Stimulated activated CD4-positive, alpha-beta T cell treated with anti-CD3 and anti-CD28 coated beads, Interleukin-4, amount 100 ng/mL, for 24 hours (primary cell): Measurements from ENCODE around the gene AGR3.
"Not testable (repeated sequence)": the region's sequence is repeated elsewhere in the genome, so short reads cannot be mapped to it uniquely, and the experiment has no call there.

Experiments used
- DNase-seq: peaks from one replicate; pipeline ENCODE4 v3.0.0-alpha.2; 2020

Gene AGR3

DNA sequence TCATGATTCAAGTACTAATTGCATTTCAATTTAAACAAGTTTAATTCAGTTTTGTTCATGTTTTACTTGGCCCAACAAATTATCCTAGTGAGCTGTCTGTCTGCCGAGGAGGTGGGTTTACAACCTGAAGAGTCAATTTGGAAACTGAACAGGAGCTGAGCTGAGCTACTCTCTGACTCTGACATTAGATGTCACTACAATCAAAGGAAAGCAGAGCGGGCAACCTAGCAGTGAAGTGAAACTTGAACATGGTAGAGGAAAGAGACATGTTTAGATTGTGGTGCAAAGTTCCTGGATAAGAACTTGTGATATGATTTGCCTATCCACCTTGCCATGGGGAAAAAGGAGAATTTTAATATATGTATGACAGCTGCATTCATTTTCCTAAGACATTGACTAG, 9.6 kb upstream of the AGR3 start:
- DNase-seq = peak; percentile 14

DNA sequence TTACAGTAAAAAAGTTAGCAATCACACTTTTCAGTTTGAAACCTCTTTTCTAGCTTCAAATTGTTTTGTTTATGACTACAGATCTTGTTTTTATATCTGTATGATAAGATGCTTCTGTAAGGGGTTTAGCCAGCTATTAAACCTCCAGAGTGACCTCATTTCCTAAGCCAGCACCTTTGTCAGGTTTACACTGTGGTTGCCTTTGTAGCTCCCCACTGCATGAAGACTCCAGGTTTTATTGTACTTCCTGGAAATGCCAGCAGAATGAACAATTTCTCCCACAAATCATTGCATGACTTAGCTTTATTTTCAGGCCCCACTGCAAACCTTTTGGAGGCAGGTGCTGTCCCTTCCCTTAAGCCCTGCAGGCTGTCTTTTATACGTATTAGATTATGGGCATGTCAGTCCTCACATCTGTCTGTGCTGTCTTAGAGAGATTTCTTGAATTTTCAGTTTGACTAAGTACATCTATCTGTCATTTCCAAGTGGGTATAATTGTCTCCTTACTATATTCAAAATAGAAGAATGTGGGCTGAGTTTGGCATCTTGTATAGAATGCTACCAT, 8.2 kb upstream of the AGR3 start:
- DNase-seq = no peak

DNA sequence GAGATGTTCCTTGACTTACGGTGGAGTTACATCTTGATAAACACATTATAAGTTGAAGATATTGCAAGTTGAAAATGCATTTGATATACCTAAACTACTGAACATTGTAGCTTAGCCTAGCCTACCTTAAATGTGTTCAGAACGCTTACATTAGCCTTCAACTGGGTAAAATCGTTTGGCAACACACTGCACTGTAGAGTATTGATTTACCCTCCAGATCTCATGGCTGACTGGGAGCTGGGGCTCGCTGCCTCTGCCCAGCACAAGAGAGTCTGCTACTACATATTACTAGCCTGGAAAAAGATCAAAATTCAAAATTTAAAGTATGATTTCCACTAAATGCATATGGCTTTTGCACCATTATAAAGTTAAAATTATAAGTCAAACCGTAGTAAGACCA, 7.5 kb upstream of the AGR3 start:
- no peak for DNase-seq

DNA sequence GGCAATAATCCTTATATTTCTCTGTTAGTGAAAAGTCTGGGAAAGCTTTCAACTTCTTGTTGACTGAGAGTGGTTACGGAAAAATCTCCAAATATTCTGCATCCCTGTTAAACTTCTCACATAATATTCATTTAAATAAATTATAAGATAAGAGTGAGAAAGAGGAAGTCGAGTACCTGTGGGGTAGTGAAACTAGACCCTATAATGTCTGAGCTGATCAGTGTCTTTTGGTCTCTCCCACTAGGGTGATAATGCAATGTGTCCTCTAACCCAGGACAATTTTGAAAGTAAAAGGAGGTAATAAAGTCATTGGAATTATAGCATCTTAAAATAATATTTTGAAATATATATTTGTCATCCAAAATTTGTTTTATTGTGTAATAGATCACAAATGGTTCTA, 2.1 kb upstream of the AGR3 start:
- no peak for DNase-seq

DNA sequence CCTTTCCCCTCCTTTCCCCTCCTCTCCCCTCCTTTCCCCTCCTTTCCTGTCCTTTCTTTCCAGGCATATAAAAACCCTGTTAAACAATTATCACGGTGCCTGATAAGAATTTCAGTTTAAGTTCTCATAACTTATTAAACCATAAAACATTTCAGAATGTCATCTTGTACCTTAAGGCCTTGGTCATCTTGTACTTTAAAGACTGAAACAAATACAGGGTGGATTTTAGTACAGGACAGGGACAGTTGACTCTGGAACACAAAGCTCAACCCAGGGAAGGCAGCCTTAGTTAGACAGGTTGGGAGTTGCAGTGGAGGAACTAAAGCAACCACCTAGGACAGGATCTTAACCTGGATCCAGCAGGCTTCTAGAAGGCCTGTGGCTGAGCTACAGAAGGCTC, 1.2 kb downstream of the AGR3 start:
- DNase-seq = no peak

DNA sequence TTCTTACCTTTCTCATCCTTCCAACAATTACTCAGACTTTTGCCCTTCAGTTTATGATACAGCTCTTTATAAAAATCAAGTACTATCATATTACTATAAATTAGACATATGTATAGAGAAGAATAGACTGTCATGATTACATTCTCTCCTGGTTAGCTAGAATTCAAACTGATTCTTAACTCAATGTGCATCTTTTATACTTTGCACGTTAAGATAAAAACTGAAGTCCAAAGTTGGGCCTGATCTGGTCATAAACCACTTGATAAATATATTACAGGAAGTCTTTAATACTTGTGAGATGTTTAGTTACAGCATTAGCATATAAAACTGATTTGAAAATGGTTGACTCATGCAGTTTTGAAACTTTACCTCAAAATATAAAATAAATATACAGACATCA, 2.6 kb downstream of the AGR3 start:
- DNase-seq = no peak

DNA sequence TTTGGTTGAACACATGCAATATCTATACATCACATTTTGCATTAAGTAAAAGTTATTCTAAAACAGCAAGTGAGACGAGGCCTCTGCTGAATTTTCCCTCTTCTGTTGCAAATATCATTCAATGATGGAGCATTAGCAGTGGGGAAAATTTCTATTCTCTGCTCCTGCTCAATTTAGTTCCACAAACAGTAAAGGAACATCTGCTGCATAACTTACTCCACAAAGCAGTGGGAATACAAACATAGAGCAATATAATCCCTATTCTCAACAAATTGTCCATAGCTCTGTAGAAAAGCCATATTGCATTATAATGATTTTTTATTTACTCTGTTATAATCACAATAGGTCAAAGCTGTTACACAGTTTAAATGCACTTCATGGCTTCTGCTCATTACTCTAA, 5.9 kb downstream of the AGR3 start:
- no peak for DNase-seq

DNA sequence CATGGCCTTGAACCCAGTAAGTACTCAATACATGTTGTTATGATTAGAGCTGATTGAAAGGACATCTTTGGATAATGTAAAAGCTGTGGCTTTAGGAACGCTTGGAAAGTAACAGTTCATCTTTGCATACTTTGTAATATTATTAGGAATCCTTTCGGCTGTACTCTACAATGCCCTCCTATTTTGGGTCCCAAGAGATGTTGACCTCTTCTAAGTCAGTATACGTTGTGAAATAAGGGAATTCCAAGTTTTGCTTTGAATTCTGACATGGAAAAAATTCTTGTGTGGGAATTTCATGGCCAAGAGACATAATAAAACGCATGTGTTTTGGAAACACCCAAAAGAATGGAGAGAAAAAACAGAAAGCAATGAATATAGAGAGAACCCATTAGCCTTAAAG, 7.7 kb downstream of the AGR3 start:
- DNase-seq = no peak

DNA sequence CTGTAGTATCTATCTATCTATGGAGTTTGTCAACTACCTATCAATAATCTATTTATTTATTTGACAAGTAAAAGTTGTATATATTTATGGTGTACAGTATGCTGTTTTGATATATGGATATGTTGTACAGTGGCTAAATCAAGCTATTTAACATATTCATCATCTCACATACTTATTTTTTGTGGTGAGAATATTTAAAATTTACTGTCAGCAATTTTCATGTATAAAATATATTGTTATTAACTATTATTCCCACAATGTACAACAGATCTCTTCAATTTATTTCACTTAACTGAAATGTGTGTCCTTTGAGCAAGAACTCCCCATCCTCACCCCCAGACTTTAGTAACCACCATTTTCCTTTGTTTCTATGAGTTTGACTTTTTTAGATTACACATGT, 14.5 kb downstream of the AGR3 start:
- no peak for DNase-seq

DNA sequence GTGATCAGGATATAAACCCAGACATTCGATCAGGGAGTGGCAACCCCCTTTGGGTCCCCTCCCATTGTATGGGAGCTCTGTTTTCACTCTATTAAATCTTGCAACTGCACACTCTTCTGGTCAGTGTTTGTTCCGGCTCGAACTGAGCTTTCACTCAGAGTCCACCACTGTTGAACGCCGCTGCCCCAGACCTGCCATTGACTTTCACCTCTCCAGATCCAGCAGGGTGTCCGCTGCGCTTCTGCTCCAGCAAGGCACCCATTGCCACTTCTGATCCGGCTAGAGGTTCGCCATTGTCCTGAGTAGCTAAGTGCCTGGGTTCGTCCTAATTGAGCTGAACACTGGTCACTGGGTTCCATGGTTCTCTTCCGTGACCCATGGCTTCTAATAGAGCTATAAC, 28.6 kb downstream of the AGR3 start:
- not testable (repeated sequence) for DNase-seq

DNA sequence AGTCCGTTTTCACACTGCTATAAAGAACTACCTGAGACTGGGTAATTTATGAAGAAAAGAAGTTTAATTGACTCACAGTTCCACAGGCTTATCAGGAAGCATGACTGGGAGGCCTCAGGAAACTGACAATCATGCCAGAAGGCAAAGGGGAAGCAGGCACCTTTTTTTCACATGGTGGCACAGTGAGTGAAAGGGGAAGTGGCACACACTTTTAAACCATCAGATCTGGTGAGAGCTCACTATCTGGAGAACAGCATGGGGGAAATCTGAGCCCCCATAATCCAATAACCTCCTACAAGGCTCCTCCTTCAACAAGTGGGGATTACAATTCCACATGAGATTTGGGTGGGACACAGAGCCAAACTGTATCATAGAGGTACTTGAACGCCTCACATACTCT, 30.0 kb downstream of the AGR3 start:
- no peak for DNase-seq

DNA sequence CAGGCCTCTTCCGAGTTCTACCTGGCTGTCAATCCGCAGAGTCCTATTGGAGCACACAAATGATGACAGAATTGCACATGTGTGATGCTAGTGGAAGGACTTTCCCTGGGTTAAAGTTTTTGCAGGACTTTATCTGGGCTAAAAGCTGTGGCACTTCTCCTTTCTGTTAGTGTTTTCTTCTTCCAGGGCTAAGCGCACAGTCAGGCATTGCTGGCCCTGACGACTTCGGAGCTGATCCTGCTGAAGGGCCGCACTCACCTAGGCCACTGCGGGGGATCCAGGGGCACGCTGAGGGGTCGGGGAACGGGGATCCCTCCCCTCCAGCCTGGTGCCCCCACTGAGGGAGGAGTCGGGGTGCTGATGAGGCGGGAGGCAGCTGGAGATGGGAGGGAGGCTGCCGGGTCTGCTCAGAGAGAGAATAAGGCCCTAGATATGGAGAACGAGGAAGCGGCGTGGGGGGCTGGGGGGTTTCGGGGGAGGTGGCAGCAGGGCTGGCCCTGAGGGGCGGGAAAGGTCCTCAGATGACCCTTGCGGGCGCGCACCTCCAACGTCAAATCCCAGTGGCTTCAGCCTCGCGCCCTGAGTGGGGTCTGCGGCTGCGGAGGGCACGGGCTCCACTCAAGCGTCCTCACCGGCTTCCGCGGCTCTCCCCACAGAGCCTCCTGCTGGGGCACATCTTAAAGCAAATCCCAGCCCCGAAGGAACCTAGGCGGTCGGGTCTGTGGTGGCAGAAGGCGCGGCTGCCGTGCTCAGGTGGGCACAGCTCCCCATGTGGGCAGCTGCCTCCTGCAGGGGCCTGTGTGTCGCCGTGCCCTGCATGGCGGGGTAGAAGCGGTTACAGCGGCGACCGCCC, 30.9 kb downstream of the AGR3 start:
- DNase-seq = no peak

DNA sequence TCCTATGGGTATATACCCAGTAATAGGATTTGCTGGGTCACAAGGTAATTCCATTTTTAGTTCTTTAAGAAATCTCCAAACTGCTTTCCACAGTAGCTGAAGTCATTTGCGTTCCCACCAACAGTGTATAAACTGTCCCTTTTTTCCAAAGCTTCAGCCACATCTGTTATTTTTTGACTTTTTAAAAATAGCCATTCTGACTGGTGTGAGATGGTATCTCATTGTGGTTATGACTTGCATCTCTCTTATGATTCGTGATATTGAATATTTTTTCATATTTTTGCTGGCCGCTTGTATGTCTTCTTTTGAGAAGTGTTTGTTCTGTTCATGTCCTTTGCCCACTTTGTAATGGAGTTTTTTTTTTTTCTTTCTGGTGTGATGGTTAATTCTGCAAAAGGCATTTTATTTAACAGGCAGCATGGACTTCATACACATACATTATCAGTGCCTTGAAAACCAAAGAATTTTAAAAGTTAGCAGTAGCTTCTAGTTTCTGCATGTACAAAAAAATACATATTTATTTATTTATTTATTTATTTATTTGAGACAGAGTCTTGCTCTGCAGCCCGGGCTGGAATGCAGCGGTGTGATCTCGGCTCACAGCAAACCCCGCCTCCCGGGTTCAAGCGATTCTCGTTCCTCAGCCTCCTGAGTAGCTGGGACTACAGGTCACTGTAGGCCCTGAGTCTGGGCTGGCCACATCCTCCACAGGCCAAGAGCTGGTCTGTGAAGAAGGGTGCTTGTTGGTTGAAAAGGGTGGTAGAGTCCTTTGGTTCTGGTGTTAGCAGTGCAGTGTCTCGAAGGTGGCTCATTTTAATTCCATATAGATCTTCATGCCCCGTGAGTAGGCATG, 32.3 kb downstream of the AGR3 start:
- DNase-seq = no peak

DNA sequence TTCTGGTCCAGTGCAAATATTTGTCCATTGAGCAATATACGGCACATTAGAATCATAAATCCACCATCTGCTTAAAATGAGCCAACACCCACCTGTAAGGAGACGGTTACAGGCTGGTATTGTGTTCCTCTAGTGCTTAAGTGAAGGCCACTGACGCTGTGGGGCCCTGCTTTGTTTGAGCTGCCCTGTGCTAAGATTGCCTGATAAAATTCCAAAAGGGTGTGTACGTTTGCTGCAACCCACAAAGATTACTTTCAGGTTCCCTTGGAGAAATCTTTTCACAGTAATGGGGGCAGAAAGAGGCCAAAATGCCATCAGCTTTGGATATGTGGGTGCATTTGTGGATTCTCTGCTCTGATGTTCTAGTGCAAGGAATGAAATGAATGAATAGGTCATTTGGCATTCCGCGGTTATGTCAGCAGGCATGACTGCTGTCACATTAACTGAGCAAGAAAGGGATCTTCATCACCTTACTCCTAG, 34.4 kb downstream of the AGR3 start:
- DNase-seq = no peak

DNA sequence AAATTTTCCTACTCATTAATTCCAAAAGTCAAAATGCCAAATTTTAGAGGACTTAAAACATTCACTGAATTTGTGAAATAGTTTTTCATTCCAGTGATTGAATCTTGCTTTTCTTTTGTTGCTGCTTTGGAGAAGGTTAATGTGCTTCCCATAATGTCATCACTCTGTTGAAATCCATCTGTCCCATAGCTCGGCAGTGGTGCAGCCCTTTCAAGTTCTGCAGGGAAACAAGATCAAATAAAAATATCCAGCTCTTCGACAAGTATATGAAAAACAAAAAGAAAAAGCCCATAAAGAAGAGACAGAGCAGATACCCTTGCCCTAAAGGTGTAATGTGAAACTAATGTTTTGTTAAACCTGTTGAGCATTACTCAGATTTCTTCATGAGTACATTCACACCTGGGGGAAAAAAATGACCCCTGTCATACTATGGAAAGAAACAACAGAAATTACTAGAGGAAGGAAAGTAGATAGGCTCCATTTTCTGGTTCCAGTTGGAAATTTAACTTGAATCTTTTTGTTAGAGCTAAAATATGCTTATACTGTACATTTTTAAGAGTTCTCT, 35.1 kb downstream of the AGR3 start:
- no peak for DNase-seq

DNA sequence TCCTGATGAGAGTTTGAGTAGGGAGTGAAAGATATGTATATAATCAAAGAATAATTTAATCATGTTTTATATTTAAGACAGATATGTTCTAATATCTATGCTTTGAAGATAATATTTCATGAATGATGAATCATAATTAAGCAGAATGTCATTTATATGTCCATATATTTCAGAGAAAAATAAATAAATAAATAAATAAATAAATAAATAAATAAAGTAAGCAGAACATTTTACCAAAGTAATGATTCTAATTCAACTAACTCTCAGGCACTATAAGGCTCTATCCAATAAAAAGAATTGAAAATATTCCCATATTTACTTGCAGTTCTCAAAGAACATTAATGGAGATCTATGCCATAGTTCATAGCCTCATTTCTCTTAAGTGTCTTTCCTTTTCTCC, 36.0 kb downstream of the AGR3 start:
- DNase-seq = no peak

DNA sequence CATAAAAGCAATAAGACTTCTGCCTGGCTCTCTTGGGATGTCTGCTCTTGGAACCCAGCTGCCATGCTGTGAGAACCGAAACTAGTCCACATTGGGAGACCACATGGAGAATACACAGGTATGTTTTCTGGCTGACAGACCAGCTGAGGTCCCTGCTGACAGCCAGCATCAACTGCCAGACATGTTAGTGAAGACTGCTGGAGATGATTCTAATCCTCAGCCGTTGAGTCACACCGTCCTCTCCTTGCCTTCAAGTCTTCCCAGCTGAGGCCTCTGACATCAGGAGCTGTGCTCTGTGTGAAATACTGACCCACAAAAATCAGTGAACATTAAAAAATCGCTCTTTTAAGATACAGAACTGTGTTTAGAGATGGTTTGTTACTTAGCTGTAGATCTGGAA, 40.1 kb downstream of the AGR3 start:
- no peak for DNase-seq

DNA sequence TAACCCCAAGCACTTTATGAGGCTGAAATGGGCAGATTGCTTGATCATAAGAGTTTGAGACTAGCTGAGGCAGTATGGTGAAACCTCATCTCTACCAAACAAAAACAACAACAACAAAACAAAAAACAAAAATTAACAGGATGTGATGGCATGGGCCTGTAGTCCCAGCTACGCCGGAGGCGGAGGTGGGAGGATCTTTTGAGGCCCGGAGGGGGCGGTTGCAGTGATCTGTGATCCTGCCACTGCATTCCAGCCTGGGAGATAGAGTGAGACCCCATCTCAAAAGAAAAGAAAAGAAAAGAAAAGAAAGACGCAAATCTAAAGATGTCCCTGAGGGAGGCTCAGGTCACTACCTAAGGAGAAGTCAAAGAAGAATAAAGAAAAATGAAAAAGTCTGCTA, 41.7 kb downstream of the AGR3 start:
- DNase-seq = no peak

DNA sequence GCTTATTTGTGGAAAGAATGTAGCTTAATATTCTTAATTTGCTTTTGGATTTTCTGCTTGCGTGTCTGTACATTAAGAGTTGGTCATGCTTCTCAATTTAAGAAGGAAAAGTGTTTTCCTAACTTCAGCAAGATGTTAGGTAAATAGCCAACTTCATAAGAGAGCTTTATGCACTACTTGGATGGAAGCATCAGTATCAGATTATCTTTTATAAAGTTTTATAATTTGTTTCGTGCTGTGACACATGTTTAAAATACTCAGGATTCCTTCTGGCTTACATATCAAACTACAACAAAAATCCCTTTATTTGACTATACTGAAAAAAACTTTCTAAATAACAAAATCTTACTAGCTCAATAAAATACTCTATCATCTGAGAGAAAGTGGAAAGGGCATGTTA, 42.1 kb downstream of the AGR3 start:
- no peak for DNase-seq

DNA sequence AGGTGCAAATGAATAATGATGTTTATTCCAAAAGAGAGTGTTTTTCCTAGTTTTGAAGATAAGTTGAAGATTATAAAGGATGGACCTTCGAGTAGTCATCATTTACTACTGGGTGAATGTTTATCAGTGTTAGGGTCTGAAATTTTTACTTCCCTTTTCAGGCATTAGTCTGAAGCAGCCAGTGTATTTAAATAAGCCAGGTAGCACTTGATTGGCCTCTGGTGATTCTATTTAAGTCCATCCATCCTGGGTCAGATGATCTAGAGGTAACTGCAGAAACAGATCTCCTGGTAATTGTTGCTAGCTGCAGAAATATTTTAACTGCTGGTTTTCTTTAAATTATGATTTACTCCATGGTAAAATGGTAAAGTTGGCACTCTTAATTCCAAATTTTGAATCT, 42.9 kb downstream of the AGR3 start:
- no peak for DNase-seq

DNA sequence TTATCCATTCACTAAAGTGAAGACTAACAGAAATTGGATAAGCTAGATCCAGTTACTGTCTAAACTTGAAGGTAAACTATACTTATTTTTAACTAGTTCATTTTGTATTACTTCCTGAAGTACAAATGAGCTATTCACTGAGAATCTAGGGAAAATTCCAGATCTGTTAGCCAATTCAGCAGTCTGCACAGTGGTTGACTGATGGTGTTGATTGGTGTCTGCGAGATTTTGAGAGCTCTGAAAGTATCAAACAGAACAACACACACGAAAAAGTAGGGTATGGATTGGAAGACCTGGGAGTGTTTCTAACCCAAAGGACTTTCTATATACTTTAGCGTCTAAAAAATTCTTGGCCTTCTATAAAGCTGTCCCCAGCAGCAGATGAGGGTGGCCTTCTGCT, 43.4 kb downstream of the AGR3 start:
- no peak for DNase-seq

DNA sequence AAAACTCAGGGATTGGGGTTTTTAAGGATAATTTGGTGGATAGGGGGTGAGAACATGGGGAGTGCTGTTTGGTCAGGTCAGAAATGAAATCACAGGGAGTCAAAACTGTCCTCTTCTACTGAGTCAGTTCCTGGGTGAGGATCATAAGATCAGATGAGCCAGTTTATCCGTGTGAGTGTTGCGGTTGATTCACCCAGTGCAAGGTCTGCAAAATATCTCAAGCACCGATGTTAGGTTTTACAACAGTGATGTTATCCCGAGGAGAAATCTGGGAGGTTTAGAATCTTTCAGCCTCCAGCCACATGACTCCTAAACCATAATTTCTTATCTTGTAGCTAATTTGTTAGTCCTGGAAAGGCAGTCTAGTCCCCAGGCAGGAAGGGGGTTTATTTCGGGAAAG, 45.3 kb downstream of the AGR3 start:
- DNase-seq = no peak

DNA sequence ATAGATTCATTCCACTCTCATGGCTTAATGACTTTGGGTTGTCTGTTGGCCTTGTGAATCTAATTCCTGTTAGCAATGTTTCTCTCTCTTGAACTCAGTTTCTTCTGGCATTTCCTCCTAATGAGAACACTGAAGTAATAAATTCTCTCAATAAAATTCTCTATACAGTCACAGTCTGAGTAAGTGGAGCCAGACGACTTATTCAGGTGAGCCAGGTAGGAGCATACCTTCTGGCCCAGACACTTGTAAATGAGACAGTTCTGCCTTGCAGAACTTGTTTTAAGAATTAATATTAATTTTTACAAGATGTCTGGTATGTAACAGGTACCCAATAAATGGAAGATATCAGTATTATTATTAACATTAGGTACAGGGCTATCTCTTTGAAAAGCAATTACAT, 48.4 kb downstream of the AGR3 start:
- DNase-seq = no peak

DNA sequence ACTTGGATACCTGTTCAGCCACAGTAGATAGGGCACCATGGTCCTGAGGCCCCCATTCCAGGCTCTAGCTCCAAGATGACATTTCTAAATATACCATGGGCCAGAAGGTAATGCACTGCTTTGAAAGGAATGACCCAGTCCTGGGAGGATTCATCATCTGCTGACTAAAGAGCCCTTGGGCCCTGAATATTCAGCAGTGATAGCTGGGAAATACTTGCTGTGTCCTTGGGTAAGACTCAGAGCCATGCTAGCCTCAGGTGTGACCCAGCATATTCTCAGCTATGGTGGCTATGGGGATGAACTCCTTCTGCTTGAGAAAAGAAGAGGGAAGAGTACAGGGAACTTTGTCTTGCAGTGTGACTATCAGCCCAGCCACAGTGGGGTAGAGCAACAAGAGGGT, 55.7 kb downstream of the AGR3 start:
- DNase-seq = no peak
